Fibroblast of lung (primary cell): ENCODE measurements around the gene ELMO1.

ENCODE experiments used
- CTCF ChIP-seq, 2 donors: IDR thresholded peaks in 1 of 2; conservative IDR thresholded peaks in 1 of 2; 1 replicate in 1 of 2; 2 replicates in 1 of 2; pipeline ENCODE4 v1.5.1; 2011 to 2012; ENCODE audit warnings: low read length in 2 of 2, control low read depth in 1 of 2, inconsistent platforms in 1 of 2, low read depth in 1 of 2, mild to moderate bottlenecking in 1 of 2
- EZH2 ChIP-seq: IDR thresholded peaks from 2 replicates; pipeline ENCODE4 v1.5.1; 2012; ENCODE audit warnings: low read length, control low read depth, mild to moderate bottlenecking; ENCODE audit errors: missing control alignments

GRCh38 chr7:37191797-37192196 lies 256.9 kb downstream of the ELMO1 start:
- TF ChIP-seq CTCF (conservative IDR thresholded peaks at IDR 0.05 in 1 of 2, IDR thresholded peaks at IDR 0.05 in 1 of 2; ENCODE audit: low read depth in 1 of 2, low read length in 2 of 2) (no peak), EZH2 (no peak)
